Measurements from ENCODE around the gene ACVR1.

DNA sequence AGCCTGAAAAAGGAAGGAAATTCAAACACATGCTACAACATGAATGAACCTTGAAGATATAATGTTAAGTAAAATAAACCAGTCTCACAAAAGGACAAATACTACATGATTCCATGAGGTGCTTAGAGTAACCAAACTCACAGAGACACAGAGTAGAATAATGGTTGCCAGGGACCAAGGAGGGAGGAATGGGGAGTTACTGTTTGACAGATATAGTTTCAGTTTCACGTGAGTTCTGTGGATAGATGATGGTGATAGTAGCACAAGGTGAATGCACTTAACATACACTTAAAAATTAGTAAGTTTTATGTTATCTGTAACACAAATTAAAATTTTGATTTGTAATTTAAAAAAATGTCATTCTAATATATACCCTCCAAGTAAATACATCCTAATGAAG lies 140.6 kb downstream of the ACVR1 start:
- no peak for TF ChIP-seq RAD21 (CRISPR knock-in tag; IDR thresholded peaks at IDR 0.05)
- TF ChIP-seq FOXA3 (CRISPR knock-in tag; IDR thresholded peaks at IDR 0.05): no peak
- TF ChIP-seq CHD2 (IDR thresholded peaks at IDR 0.05; ENCODE audit: low read depth, low read length): no peak
- TF ChIP-seq CAMTA2 (CRISPR knock-in tag; IDR thresholded peaks at IDR 0.05; ENCODE audit: borderline replicate concordance): no peak
- no peak for TF ChIP-seq NBN (conservative IDR thresholded peaks at IDR 0.05)
- TF ChIP-seq RNF2 (conservative IDR thresholded peaks at IDR 0.05; ENCODE audit: low read depth): no peak
- TF ChIP-seq, protein P1, sequence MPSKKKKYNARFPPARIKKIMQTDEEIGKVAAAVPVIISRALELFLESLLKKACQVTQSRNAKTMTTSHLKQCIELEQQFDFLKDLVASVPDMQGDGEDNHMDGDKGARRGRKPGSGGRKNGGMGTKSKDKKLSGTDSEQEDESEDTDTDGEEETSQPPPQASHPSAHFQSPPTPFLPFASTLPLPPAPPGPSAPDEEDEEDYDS (CRISPR knock-in tag; IDR thresholded peaks at IDR 0.05): no peak
- no peak for TF ChIP-seq TCF12 (IDR thresholded peaks at IDR 0.05)
- TF ChIP-seq TCF12 (CRISPR knock-in tag; IDR thresholded peaks at IDR 0.05): no peak
- TF ChIP-seq, protein P2, sequence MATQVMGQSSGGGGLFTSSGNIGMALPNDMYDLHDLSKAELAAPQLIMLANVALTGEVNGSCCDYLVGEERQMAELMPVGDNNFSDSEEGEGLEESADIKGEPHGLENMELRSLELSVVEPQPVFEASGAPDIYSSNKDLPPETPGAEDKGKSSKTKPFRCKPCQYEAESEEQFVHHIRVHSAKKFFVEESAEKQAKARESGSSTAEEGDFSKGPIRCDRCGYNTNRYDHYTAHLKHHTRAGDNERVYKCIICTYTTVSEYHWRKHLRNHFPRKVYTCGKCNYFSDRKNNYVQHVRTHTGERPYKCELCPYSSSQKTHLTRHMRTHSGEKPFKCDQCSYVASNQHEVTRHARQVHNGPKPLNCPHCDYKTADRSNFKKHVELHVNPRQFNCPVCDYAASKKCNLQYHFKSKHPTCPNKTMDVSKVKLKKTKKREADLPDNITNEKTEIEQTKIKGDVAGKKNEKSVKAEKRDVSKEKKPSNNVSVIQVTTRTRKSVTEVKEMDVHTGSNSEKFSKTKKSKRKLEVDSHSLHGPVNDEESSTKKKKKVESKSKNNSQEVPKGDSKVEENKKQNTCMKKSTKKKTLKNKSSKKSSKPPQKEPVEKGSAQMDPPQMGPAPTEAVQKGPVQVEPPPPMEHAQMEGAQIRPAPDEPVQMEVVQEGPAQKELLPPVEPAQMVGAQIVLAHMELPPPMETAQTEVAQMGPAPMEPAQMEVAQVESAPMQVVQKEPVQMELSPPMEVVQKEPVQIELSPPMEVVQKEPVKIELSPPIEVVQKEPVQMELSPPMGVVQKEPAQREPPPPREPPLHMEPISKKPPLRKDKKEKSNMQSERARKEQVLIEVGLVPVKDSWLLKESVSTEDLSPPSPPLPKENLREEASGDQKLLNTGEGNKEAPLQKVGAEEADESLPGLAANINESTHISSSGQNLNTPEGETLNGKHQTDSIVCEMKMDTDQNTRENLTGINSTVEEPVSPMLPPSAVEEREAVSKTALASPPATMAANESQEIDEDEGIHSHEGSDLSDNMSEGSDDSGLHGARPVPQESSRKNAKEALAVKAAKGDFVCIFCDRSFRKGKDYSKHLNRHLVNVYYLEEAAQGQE (IDR thresholded peaks at IDR 0.05; ENCODE audit: borderline replicate concordance in 1 of 2, low read depth in 1 of 2, low read length in 2 of 2): no peak
- TF ChIP-seq PITX1 (CRISPR knock-in tag; IDR thresholded peaks at IDR 0.05): no peak
